GM12872 (cell line): ENCODE results near the gene ARHGAP44.

Experiments used
- CTCF ChIP-seq: IDR thresholded peaks from 3 replicates; pipeline ENCODE4 v1.5.1; 2011; ENCODE audit warnings: low read depth, mild to moderate bottlenecking, low read length, moderate library complexity; ENCODE audit not compliant: insufficient read depth

ARHGAP44 gene

GRCh38 chr17:13036751-13037150 lies 247.5 kb downstream of the ARHGAP44 start:
- TF ChIP-seq CTCF, result no peak

- no peak for TF ChIP-seq CTCF
These were observed 249.8 kb downstream of the ARHGAP44 start for GRCh38 chr17:13038931-13039665.
